HEK293T (cell line): ENCODE measurements around the gene OR5AR1.

Source experiments
- CTCF ChIA-PET: fragments of 350-600 bp; formaldehyde crosslinking; extraction: SDS; loops from one replicate; lab custom pipeline; 2021; ENCODE audit warnings: antibody characterized with exemption, inconsistent platforms; lab: Yijun Ruan, JAX
- POLR2A ChIA-PET: fragments of 350-600 bp; formaldehyde crosslinking; extraction: SDS; loops from one replicate; lab custom pipeline; 2020; ENCODE audit warnings: antibody characterized with exemption, inconsistent platforms; lab: Yijun Ruan, JAX
- DNase-seq: peaks from one replicate; pipeline ENCODE4 v3.0.0; 2012; ENCODE audit warnings: mixed read lengths; ENCODE audit errors: extremely low spot score
- ARNT ChIP-seq: fragments of 450-650 bp; IDR thresholded peaks from 2 replicates; pipeline ENCODE4 v1.6.1; 2017; ENCODE audit warnings: mild to moderate bottlenecking
- BHLHE40 ChIP-seq: fragments of 450-650 bp; IDR thresholded peaks from 2 replicates; pipeline ENCODE4 v1.6.1; 2016; ENCODE audit warnings: mild to moderate bottlenecking, moderate library complexity, borderline replicate concordance
- CTBP1 ChIP-seq: fragments of 450-650 bp; IDR thresholded peaks from 2 replicates; pipeline ENCODE4 v1.6.1; 2016; ENCODE audit warnings: borderline replicate concordance
- FOXA1 ChIP-seq: fragments of 450-650 bp; IDR thresholded peaks from 2 replicates; pipeline ENCODE4 v1.6.1; 2016; ENCODE audit warnings: mild to moderate bottlenecking
- FOXK2 ChIP-seq: fragments of 450-650 bp; IDR thresholded peaks from 2 replicates; pipeline ENCODE4 v1.6.1; 2016; ENCODE audit warnings: mild to moderate bottlenecking
- FOXM1 ChIP-seq: fragments of 450-650 bp; IDR thresholded peaks from 2 replicates; pipeline ENCODE4 v1.6.1; 2017; ENCODE audit warnings: mild to moderate bottlenecking, borderline replicate concordance
- HDGF ChIP-seq: fragments of 450-650 bp; IDR thresholded peaks from 2 replicates; pipeline ENCODE4 v1.6.1; 2017; ENCODE audit warnings: antibody characterized with exemption, borderline replicate concordance
- L3MBTL2 ChIP-seq: fragments of 450-650 bp; conservative IDR thresholded peaks from 2 replicates; pipeline ENCODE4 v1.6.1; 2016; ENCODE audit warnings: mild to moderate bottlenecking
- LEF1 ChIP-seq: fragments of 450-650 bp; IDR thresholded peaks from 2 replicates; pipeline ENCODE4 v1.6.1; 2017; ENCODE audit warnings: mild to moderate bottlenecking, borderline replicate concordance
- NFRKB ChIP-seq: fragments of 450-650 bp; IDR thresholded peaks from 2 replicates; pipeline ENCODE4 v1.6.1; 2016; ENCODE audit warnings: mild to moderate bottlenecking, moderate library complexity
- PKNOX1 ChIP-seq: fragments of 450-650 bp; IDR thresholded peaks from 2 replicates; pipeline ENCODE4 v1.6.1; 2016
- SP1 ChIP-seq: fragments of 450-650 bp; IDR thresholded peaks from 2 replicates; pipeline ENCODE4 v1.6.1; 2017
- SUZ12 ChIP-seq: fragments of 450-650 bp; IDR thresholded peaks from 2 replicates; pipeline ENCODE4 v1.6.1; 2016; ENCODE audit warnings: mild to moderate bottlenecking
- TARDBP ChIP-seq: fragments of 450-650 bp; IDR thresholded peaks from 2 replicates; pipeline ENCODE4 v1.6.1; 2016
- ZNF384 ChIP-seq: fragments of 450-650 bp; IDR thresholded peaks from 2 replicates; pipeline ENCODE4 v1.6.1; 2016

Gene OR5AR1

GRCh38 chr11:56700242-56700913 lies 36.9 kb downstream of the OR5AR1 start:
- POLR2A ChIA-PET: no interaction called here
- no peak for TF ChIP-seq SP1
- no peak for TF ChIP-seq HDGF
- TF ChIP-seq NFRKB: no peak
- no peak for TF ChIP-seq ZNF384
- TF ChIP-seq FOXK2: no peak
- TF ChIP-seq TARDBP: no peak
- TF ChIP-seq ARNT: no peak
- no peak for TF ChIP-seq FOXA1
- TF ChIP-seq SUZ12: no peak
- CTCF ChIA-PET: no interaction called here
- DNase-seq: no peak

- ChIA-PET POLR2A (no interaction called here), CTCF (no interaction called here)
- TF ChIP-seq ZNF384 (no peak), FOXM1 (no peak), TARDBP (no peak), FOXK2 (no peak), BHLHE40 (no peak), SUZ12 (no peak)
- no peak for DNase-seq
These were observed 37.5 kb downstream of the OR5AR1 start for GRCh38 chr11:56700914-56701485.

- no peak for TF ChIP-seq LEF1
- TF ChIP-seq ARNT: no peak
- TF ChIP-seq FOXK2: no peak
- TF ChIP-seq PKNOX1: no peak
- TF ChIP-seq L3MBTL2: no peak
- no peak for DNase-seq
- ChIA-PET CTCF (no interaction called here), POLR2A (no interaction called here)
These were observed 42.4 kb downstream of the OR5AR1 start for GRCh38 chr11:56705784-56706396.

GRCh38 chr11:56706486-56706885 lies 43.0 kb downstream of the OR5AR1 start:
- no peak for TF ChIP-seq CTBP1
- TF ChIP-seq ARNT: no peak
- CTCF ChIA-PET: no interaction called here
- POLR2A ChIA-PET: no interaction called here
- DNase-seq: no peak

- ChIA-PET POLR2A (no interaction called here), CTCF (no interaction called here)
- no peak for DNase-seq
- TF ChIP-seq NFRKB: no peak
These were observed 50.7 kb downstream of the OR5AR1 start for GRCh38 chr11:56714206-56714605.
